Medulla oblongata (tissue), 1 donor: ENCODE results near the gene IFIT1B.
"Not testable (repeated sequence)": the region's sequence is repeated elsewhere in the genome, so short reads cannot be mapped to it uniquely, and the experiment has no call there.

Experiments
- DNase-seq: peaks from one replicate; pipeline ENCODE4 v3.0.0-alpha.2; 2015; ENCODE audit errors: extremely low spot score

The IFIT1B gene

DNA sequence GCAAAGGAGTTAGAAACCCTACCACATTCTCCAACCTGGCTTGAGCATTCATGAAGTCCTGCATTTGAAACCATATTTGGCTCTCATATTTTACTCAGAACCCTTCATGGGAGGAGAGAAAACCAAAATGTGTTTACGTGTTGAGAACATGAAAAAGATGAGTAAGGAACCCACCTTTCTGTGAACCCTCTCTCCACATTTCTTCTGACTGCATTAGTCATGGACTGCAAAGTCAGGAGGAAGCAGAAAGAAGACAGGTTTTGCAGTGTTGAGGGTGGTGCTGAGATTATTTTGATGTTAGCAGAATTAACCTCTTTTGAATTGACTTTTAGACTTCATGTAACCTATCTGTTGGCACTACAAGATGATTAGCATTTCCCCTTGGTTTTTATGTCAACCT, 4.9 kb downstream of the IFIT1B start:
- no peak for DNase-seq

DNA sequence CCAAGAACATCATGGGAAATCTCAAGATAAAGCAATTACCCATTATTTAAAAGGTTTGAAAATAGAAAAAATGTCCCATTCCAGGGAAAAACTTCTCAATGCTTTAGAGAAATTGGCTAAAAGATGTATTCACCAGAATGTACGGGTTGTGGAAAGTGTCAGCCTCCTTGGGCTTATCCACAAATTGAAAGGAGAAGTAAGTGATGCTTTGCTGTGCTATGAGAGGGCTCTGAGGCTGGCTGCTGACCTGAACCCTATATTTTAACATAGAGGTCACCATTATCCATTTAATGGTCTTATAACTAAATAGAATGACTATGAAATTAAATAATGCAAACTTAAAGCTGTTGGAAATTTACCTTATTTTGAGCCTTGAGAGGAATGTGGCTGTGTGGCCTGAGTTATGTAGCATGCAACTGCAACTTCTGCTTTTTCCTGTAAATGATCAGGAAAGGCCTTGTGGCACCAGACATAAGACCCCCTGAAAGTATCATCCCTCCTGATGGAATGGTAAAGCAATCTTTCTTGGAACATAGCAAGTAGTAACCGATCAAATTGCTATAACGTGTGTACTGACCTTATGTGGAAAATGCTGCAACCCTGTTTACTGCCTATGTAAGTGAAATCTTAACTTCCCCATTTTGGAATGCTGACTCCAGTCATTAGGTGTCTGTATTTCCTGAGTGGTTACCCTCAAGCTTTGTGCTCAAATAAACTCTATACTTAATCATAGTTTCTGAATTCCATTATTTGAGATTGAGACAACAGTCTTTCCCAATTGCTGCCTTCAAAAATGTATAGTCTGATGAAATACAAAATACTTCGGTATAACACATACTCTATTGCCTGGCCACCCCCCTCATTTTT, 6.9 kb downstream of the IFIT1B start:
- peak; percentile 69 for DNase-seq

DNA sequence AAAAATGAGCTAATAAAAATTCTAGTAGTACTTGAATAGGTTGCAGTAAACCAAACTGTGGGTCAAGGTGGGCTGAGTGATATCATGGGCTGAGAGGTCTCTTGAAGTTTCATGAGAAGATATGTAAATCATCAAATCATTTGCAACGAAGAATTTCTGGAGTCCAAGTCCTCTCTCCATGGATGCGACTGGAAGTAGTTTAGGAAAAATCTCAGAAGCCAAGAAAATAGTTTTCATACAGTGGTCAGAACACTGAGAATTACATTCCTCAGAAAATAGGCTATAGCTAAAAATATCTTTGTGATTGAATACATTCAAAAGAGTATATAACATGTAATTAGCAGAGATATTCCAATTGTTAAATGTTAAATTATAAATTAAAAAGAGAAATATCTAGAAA, 10.9 kb downstream of the IFIT1B start:
- DNase-seq, result no peak

DNA sequence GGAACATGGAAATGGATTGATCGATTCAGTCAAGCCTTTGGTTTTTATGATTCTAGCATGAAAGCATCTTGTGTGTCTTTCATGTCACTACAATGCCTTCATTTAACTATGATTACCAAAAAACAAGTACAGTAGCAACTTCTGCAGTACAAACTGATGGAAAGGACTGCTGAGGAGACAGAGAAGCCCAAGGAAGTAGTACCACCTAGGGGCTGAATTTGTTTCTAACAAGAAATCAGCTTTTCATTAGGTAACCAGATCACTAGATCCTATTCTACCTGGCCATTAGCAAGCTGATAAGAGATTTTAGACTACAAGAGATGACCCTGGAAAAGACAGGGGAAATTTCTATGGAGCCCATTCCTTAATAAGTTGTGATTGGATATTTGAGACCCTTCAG, 11.4 kb downstream of the IFIT1B start:
- DNase-seq, result peak; percentile 82

DNA sequence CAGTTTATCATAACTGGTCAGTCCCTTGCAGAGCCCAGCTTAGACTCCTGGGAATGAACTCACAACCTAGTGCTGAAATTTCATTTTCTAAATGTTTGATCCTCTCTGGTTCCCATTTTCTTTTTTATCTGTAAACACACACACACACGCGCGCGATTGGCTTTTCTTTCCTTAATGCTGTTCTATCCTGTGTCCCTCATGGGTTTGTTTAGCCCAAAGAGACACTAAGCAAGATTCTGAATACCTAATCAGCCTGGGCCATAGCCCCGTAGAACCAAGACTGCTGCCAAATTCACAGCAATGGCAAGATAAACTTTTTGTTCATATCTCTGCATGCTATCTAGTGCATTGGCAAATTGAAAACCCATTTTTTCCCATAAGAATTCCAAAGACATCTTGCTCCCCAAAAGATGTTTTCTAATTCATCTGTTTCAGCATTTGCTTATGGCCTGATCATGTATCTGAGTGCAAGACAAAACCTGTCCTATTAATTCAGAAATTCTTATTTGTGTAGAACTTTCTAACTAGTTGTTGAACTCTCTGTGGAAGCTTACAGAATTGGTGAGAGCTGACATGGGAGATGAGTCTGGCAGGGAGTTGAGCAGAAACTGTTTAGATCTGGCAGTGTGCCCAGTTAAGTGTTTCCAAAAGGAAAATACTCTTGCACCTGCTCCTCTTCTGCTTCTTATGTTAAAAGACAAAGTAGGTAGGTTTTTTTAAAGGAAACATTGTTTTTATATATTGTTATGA, 12.8 kb downstream of the IFIT1B start:
- DNase-seq, result peak; percentile 53

DNA sequence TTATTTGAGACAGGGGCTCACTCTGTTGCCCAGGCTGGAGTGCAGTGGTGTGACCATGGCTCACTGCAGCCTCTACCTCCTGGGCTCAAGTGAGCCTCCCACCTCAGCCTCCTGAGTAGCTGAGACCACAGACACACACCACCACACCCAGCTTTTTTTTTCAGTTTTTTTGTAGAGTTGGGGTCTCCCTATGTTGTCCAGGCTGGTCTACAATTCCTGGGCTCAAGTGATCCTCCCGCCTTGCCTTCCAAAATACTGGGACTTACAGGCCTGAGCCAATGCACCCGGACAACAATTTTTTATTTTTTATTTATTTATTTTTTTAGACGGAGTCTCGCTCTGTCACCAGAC, 13.3 kb downstream of the IFIT1B start:
- DNase-seq, result not testable (repeated sequence)

DNA sequence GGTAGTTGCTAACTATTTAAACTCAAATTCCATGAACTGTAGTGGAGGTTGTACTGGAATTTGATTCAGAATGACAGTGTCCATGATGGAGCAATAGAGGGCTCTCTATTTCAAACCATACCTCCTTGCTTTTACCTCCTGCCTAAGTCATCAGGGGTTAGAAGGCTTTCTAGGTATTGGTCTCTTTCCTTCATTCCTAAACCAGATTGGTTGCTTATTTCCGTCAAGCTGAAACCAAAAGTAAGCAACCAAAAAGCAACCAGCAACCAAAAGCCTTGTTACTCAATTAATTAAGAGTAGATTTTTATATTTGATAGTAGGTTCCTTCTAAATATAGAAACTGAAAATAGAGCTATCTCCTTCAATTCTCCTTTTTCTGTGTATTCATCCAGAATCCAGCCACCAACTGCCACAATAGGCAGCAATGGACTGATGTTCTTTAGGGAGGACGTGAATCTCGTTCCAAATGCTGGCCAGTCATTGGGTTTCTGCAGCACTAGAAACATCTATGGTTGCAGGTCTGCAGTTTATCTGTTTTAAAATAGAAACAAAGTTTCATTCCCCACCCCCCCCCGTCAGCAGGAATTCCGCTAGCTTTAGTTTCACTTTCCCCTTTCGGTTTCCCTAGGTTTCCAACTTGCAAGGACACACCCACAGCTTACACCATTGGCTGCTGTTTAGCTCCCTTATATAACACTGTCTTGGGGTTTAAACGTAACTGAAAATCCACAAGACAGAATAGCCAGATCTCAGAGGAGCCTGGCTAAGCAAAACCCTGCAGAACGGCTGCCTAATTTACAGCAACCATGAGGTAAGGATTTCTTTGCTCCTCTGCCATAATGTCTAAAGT, 14.3 kb downstream of the IFIT1B start, which contains the start of gene IFIT1:
Gene IFIT1, plus strand, starts transcription at position 717 of the 850 bp plus-strand sequence. Its CDS starts 90 bp downstream, at position 807.
- peak; percentile 97 for DNase-seq

DNA sequence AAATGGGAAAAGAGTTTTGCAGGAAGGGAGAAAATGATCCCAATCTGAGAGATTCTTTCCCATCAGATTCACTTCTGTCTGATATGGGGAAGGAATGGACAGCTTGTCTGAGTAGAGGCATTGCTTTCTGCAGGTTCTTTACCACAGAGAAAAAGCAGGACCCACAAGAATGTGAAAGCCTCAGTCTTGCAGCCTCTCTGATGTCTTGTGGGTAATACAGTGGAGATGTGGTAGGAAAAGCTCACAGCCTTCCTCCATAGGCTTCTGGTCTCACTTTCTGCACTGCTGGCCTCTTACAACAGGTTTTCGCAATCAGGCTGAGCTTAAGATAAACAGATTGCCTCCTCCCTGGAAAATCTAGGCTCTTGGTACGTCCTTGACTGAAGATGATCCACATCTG, 15.1 kb downstream of the IFIT1B start:
- DNase-seq, result peak; percentile 71

DNA sequence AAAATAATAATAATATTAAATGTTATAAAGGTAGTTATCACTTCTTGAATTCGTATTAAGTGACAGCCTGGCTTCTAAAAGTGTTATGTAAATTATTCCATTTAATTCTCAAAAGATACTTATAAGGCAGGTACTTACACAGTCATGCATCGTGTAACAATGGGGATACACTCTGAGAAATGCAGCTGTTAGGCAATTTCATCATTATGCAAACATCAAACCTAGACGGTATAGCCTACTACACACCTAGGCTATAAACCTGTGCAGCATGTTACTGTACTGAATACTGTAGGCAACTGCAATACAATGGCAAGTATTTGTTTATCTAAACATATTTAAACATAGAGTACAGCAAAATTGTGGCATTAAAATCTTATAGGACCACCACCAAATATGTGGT, 16.0 kb downstream of the IFIT1B start:
- DNase-seq, result no peak

DNA sequence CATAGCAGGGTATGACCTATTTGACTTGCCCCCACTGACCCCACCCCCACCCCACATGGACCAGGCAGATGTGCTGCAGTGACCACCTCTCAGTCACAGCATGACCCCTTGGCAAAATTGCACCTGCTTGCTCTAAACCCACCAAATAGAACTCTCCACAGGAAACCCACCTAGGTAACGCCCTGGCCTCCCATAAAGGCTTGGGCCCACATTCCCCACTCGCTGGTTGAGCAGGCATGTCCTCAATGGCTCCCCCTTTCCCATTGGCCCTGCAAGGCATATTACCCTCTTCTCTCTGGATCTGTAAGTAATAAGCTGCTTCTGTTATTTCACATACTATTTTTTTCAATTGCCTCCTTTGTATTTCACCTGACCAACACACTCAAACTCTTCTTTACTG, 17.3 kb downstream of the IFIT1B start:
- DNase-seq, result no peak

DNA sequence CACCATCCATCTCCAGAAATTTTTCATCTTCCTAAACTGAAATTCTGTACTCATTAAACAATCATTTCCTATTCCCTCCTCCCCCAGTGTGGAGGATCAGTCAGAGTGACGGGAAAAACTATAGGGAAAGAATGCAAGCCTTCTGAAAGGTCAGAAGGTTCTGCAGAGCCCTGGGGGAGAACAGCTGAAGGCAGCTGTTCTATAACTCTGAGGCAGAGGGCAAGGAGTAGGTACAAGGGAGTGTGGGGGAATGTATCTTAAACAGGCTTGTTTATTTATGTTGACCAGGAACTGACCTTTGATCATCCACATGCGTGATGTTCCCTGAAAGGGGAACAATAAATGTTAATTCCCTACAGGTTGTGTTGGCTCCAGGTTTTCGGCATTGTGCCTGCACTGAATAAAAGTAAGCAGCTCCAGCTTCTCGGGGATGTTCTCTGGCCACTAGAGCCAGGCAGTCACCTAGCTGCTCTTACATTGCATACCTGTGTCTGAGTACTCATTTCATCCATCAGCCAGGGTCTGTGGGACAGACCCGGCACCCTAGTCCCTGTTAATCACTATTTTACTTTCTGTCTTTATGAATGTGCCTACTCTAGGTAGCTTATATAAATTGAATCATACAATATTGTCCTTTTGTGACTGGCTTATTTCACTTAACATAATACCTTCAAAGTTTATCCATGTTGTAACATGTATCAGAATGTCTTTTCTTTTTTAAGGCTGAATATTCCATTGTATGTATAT, 20.3 kb downstream of the IFIT1B start:
- no peak for DNase-seq

DNA sequence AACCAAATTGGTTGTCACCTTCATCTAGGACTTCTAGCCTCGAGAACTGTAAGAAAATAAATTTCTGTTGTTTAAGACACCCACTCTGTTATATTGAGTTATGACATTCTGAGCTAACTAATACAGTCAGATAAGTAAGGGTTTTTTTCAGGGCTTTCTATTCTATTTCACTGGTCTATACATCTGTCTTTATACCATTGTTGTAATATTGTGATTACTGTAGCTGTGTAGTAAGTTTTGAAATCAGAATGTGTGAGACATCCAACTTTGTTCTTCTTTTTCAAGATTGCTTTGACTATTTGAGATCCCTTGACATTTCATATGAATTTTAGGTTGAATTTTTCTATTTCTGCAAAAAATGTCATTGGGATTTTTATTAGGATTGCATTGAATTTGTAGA, 22.1 kb downstream of the IFIT1B start:
- DNase-seq, result no peak

DNA sequence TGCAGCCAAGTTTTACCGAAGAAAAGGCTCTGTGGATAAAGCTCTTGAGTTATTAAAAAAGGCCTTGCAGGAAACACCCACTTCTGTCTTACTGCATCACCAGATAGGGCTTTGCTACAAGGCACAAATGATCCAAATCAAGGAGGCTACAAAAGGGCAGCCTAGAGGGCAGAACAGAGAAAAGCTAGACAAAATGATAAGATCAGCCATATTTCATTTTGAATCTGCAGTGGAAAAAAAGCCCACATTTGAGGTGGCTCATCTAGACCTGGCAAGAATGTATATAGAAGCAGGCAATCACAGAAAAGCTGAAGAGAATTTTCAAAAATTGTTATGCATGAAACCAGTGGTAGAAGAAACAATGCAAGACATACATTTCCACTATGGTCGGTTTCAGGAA, 25.2 kb downstream of the IFIT1B start:
- DNase-seq, result no peak

DNA sequence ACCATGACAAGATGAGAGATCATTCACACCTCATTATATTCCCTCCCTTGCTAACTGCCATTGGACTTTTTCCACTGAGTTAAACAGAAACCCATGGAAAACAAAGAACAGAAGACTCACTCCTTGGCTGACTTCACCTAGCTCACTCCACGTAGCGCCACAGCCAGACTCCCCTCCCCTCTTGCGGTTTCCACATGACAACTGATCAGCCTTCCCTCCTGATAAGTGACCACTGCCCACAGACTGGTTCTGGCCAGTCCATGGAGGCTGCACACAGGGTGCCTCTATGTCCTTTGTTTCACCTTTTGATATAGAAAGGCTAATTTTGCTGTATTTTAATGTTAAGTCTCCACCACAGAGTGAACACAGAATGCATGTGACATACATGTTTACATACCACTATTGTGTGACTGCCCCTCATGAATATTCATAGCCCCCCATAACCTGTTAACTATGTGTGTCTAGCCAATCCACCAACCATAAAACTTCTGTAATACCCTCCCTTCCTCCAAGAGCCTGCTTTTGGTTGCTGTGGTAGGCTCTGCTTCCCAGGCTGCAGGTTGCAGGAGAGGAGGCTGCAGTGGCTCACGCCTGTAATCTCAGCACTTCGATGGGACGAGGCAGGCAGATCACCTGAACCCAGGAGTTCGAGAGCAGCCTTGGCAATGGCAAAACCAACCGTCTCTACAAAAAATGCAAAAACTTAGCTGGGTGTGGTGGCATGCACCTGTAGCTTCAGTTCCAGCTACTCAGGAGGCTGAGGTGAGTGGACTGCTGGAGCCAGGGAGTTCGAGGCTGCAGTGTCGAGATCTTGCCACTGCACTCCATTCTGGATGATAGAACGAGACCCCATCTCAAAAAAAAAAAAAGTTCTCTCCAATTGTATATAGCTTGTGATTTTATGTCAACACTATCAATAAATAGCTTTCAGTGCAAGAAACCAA, 26.5 kb downstream of the IFIT1B start:
- DNase-seq, result no peak

DNA sequence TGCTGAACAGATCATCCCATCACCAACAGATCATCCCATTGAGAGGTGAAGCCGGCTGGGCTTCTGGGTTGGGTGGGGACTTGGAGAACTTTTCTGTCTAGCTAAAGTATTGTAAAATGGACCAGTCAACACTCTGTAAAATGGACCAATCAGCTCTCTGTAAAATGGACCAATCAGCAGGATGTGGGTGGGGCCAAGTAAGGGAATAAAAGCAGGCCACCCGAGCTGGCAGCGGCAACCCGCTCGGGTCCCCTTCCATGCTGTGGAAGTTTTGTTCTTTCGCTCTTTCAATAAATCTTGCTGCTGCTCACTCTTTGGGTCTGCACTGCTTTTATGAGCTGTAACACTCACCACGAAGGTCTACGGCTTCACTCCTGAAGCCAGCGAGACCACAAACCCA, 28.3 kb downstream of the IFIT1B start:
- DNase-seq, result not testable (repeated sequence)

DNA sequence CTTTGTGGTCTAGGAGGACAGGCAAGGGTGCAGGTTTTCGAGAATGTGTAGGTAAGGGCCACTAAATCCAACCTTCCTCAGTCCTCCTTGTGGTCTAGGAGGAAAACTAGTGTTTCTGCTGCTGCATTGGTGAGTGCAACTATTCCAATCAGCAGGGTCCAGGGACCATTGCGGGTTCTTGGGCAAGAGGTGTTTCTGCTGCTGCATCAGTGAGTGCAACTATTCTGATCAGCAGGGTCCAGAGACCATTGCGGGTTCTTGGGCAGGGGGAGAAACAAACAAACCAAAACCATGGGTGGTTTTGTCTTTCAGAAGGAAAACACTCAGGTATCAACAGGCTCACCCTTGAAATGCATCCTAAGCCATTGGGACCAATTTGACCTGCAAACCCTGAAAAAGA, 29.9 kb downstream of the IFIT1B start:
- DNase-seq, result not testable (repeated sequence)

DNA sequence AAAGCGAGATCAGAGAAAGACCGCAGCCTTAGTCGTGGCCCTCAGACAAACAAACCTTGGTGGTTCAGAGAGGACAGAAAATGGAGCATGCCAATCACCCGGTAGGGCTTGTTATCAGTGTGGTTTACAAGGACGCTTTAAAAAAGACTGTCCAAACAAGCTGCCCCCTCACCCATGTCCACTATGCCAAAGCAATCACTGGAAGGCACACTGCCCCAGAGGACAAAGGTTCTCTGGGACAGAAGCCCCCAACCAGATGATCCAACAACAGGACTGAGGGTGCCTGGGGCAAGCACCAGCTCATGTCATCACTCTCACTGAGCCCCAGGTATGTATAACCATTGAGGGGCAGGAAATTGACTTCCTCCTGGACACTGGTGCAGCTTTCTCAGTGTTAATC, 31.4 kb downstream of the IFIT1B start:
- DNase-seq, result not testable (repeated sequence)

DNA sequence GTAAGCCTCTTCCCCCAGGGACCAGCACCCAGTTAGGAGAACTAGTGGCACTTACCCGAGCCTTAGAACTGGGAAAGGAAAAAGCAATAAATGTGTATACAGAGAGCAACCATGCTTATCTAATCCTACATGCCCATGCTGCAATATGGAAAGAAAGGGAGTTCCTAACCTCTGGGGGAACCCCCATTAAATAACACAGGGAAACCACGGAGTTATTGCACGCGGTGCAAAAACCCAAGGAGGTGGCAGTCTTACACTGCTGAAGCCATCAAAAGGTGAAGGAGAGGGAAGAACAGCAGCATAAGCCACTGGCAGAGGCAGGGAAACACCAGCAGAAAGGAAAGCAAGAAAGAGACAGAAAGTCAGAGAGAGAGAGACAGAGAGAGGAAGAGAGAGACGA, 32.7 kb downstream of the IFIT1B start:
- not testable (repeated sequence) for DNase-seq

DNA sequence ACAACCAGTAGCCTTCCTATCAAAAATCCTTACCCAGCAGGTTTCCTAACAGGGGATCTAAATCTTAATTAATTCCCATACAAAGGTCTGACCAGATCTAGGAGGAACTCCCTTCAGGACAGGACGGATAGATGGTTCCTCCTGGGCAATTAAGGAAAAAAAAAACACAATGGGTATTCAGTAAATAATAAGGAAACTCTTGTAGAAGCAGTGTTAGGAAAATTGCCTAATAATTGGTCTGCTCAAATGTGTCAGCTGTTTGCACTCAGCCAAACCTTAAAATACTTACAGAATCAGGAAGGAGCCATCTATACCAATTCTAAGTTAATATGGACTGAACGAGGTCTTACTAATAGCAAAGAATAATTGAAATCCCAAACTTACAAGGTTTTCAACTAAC, 33.3 kb downstream of the IFIT1B start:
- DNase-seq, result not testable (repeated sequence)

DNA sequence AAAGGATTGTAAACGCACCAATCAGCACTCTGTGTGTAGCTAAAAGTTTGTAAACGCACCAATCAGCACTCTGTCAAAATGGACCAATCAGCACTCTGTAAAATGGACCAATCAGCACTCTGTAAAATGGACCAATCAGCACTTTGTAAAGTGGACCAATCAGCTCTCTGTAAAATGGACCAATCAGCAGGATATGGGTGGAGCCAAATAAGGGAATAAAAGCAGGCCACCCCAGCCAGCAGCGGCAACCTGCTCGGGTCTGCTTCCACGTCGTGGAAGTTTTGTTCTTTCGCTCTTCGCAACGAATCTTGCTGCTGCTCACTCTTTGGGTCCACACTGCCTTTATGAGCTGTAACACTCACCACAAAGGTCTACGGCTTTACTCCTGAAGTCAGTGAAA, 34.4 kb downstream of the IFIT1B start:
- not testable (repeated sequence) for DNase-seq
